NCI-H524 (cell line): ENCODE results near the gene AJUBA.
"Not testable (repeated sequence)": the region's sequence is repeated elsewhere in the genome, so short reads cannot be mapped to it uniquely, and the experiment has no call there.

Source experiments
- DNase-seq, 2 experiments: peaks; one replicate each; lab custom pipeline; 2025; lab: John Stamatoyannopoulos, UW

The AJUBA gene

DNA sequence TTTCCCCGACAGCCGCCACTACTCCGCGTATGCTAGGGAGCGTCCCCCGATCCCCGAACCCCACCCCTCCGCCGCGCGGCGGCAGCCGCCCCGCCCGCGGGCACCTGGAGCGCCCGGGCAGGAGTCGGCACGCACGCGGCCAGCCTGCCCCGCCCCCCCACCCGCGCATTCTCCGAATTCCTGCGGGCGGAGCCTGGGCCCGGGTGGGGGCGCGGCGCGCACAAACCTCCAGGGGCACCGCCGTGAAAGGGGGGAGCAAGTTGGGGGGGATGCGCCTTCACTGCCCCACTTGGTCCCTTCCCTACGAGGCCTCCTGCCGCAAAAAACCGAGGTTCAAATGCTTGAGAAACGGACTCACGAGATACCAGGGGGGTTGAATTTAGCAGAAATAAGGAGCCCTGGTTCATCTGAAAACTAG lies 1.7 kb downstream of the AJUBA start:
- DNase-seq: no peak

DNA sequence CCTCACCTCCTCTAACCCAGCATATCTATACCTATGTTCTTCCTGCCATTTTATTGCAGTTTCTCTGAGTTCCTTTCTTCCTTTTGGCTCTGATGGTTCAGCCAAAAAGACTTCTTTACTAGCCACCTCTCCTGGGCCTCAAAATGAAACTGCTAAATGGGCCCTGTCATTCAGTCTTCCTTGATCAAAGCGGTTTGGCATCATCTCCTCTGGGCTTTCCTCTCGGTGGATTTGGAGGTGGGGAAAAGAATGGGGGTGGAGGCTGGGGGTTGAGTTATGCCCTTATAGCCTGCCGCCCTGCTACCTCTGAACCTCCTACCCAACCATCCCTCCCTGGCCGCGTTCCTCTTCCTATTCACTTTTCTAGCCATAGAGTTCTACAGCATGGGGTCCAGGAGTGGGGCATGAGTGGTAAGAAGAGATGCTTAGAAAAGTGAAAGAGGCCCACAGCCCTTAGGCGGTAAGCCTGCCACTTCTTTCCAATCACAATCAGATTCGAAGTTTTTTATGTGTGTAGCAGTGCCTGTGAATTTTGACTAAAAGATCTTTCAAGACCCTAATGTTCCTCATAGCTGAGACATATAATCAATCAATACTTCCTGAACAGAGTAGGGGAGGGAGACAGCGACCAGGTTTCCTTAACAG lies 2.5 kb downstream of the AJUBA start:
- no peak for DNase-seq

DNA sequence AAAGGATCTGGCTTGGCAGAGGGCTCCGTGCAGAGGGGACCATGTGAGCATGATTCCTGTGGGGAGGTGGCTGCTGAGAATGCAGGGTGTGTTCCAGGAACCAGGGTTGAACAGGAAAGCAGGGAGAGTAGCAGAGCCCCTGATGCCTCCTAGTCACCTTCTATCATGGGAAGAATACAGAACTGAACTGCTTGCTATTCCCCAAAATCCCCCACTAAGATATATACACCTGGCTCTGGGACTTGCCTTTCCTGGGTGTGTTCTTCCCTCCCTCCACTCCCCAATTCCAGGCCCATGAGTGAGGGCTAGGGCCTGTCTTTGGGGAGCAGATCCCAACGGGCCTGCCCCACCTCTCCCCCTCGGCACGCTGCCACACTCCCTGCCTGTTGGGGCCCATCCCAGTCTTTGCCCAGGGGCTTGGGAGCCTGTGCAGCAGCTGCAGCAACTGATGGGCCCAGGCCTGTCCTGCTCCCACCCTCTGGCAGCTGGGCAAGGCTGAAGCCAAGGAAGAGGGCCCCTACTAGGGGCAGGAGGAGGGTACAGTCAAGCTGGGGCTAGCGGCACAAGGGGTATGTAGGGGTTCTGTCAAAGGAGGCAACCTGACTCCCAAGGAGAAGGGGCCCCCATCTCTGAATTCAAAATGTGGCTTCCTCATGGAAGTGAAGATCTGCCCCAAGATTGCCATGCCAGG lies 3.2 kb downstream of the AJUBA start:
- DNase-seq: no peak

DNA sequence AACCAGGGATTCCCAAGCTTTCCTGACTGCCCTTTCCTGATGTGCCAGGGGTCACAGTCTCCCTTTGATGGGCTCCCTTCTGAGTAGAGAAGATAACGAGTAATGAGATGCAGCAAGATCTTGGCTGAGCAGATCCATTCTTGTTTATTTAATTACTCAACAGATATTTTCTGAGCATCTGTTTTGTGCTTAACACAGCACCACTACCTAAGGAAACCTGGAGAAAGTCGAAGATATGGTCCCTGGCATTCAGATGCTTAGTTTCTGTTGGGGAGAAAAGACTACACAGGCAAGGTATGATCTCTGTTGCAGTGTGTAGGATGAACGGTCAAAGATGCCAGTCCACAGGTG lies 3.9 kb downstream of the AJUBA start:
- DNase-seq: no peak

DNA sequence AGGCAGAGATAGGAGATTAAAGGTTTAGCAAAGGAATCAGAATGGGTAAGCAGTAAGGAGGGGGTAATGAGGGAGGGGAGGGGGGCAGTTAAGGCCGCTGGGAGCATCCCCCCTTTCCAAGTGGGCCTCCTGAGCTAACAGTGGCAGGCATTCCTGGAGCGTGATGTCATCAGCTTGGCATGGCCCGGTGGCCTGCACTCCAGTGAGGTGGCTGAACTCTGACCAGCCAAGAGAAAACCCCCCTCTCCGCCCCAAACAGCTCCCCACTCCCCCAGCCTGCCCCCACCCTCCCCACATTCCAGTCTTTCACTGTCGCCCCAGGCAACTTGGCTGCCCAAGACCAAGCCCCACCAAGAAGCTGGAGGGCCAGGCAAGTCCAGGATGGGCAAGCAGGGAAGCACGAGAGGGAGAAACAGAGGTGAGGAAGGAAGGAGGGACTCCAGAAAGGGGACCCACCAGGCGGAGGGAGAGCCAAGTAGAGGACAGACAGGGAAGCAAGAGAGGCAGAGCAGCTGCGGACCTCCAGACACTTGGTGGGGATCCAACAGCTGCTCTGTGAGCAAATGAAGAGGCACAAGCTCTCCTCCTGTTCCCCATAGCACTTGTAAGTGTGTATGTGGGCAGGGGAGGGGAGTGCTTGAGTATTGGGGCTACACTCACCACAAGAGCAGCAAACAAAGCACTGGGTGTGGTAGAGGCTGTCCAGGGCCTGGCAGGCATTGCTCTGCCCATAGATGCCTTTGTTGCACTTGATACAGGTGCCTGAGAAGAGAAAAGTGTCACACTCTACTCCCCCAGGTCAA lies 4.5 kb downstream of the AJUBA start:
- DNase-seq: peak in 1 of 2 experiments; percentile 46

DNA sequence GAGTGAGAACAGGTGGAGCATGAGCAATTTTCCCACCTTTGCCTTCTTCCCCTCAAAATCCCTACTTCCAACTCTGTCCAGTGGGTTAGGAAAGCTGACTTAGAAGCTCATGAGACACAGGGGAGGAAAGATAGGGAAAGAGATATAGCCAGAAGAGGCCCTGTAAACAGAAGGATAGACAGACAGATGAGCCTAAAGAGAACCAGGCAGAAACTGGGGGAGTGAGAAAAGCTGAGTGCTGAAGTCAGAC lies 5.0 kb downstream of the AJUBA start:
- no peak for DNase-seq

DNA sequence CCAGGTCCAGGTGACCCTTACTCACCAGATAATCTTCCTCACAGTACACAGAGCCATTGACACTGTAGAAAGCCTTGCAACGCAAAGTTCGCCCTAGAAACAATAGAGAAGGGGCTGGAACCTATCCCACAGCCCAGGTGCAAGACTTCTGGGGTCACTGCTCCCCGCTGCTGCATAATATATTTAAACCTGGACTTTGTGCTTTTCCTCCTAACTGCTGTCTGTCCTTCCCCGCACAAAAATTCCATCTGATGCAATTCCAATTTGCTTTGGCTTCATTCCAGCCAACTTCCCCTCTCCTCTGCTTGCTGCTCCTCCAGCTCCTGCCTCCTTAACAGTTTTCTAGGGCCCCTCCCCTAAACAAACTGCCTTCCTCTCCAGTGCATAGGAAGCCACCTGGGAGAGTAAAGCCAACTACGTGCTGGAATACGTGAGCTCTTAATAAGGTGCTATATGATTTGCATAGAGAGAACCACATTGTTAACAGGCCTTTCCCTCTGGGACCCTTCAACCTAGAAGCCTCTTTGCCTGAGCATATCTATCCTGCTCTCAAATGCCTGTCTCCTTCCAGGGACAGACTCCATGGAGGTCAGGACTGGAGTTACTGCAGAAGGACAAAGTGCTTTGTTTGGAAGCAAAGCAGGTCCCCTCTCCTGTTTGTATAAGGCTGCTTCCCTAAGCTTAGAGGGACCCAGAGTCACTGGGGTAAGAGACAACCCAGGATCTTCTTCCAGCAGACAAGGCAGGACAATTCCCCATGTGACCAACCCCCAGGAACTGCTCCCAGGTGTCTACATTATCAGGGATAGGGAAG lies 5.5 kb downstream of the AJUBA start:
- DNase-seq: no peak

DNA sequence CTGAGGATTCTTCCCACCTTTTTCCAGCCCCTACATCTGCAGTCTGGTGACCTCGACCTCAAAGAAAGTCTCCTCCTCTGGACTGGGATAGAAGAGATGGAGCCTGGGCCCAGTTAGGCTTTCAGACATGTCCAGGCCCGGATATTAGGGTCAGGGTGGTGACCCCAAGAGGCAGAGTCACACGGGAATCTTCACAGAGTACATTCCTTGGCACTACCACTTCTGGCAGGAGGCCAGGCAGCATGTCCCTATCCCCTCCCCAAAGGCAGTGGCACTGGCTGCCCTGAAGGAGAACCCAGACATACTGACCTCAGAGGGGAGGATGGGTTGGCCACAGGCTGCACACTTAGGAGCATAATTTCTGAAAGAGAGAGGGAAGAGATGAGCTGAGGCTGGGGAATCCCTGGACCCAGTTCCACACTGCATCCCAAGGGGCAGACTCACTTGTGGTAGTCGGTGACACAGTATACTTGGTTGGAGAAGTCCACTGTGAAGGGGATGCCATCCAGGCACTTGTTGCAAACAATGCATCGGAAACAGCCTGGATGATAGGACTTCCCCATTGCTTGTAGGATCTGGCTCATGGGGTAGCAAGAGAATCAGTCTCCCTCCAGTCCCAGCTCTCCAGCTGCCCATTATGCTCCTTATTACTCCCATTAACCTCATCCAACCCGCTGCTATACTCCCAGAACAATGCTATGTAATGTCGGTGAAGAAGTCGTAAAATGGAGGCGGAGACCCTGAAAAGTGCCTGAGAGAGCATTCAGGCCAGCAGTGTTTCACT lies 7.6 kb downstream of the AJUBA start:
- DNase-seq: no peak

DNA sequence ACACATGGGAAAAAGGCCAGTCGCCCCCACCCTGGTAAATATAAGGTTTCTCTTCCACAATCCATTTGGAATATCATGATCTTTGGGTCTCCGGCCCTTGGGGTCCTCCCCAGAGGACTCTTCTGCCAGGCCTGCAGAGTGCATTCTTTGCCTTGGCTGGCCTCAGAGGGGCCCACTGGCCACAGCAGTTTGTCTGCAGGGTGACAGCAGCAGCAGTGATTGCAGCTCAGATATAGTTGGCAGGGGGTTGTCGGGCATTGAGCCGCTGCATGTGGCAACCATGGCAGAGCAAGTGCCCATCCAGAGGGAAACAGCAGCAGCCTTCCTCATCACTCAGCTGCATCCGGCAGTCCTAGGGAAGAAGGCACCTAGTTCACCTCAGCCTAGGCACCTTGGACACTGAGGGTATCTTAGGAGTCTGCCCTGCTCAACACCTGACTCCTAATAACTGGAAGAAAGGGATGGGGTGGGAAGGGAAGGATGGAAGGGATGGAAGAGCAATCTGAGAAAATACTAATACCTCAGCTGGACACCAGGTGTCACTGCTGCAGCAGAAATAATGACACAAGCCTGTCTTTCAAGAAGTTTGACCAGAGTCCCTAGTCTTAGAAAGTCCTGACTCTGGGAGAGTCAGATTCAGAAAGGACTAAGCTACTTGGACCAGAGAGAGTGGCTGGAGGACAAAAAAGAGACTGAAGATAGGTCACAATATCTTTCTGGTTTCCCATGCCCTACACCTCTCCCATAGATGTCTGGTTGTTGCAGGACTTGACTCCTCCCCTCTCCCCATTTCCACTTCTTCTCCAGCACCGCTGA lies 8.9 kb downstream of the AJUBA start:
- DNase-seq: peak; percentile 57 to 81

DNA sequence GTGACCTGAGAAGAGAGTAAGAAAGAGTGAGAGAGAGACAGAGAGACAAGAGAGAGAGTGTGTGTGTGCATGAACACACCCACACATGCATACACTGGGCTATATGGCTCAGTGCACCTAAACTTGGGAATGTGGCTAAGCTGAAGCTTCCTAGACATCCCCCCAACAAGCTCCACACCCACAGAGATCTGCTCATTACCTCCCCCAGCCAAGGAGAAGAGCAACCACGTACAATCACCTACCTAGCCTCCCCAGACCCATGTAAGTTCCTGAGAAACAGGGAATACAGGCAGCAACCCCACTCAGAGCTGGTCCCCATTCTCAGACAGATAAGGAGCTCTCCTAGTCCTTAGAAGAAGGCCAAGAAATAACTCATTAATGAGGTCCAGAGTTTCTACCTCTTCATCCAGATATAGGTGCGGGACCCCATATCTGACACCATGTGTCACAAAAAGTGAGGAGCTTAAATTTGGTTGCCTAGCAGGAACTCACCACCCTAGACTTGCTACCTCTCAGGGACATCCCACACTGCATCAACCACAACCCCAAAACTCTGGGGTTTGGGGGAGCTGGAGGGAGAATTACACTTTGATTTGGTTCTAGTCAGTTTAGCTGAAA lies 9.9 kb downstream of the AJUBA start:
- no peak for DNase-seq

DNA sequence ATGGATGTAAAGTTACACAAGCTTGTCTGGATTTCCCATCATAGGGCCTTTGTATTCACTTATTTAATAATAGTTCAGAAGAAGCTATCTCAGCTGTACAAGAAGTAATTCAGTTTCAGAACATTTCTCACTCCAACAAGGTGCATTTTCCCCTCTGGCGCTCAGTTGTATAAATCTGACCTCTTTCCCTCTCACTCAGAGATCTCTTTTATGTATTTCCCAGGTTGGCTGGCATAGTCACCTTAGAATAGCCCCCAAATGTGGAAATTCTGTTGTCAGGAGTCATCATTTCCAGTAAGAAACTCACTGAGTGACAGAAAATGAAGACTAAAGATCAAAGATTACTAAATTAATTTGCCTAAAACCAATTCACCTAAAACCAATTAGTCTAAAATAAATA lies 11.2 kb downstream of the AJUBA start:
- no peak for DNase-seq

DNA sequence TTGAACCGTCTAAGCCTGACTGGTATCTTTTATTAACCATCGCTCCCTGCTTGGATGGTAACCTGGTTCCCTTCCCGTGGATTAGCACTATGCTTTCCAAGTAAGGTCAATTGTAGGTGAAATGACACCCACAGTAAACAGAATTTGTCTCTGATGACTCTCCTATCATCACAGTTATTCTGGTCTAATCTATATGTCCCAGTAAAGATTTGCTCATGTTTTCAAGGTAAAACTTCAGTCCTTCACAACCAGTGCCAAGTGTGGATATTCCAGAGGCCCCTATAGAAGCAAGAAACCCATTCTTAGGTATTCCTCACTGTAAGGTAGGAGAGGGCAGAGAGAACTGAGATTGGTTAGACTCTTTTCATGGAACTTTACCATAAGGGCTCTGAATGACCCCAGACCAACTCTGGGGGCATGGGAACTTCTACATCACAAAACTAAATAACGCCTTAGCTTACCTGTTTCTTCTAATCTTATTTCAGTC lies 15.5 kb downstream of the AJUBA start:
- no peak for DNase-seq

DNA sequence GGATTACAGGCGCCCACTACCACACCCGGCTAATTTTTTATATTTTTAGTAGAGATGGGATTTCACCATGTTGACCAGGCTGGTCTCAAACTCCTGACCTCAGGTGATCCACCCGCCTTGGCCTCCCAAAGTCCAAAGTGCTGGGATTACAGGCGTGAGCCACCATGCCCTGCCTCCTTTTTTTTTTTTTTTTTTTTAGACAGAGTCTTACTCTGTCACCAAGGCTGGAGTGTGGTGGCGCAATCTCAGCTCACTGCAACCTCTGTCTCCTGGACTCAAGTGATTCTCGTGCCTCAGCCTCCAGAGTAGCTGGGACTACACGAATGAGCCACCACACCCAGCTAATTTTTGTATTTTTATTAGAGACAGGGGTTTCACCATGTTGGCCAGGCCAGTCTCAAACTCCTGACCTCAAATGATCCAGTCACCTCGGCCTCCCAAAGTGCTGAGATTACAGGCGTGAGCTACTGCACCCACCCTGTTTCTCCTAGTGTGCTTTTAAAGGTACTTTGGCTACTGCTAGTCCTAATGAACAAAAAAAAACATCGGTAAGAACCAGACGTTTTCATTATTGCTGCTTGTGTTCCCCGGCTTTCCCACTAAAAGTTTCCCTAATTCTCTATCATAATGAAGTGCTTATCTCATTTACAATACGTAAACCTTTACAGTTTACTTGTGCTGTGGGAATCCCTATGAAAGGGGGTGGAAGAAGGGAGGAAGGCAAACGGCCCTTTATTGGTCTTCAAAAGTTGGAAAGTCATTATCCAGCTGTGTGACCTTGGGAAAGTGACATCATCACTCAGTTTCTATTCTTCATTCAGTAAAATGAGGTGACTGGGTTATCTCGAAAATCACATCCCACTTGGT lies 16.2 kb downstream of the AJUBA start:
- not testable (repeated sequence) for DNase-seq

DNA sequence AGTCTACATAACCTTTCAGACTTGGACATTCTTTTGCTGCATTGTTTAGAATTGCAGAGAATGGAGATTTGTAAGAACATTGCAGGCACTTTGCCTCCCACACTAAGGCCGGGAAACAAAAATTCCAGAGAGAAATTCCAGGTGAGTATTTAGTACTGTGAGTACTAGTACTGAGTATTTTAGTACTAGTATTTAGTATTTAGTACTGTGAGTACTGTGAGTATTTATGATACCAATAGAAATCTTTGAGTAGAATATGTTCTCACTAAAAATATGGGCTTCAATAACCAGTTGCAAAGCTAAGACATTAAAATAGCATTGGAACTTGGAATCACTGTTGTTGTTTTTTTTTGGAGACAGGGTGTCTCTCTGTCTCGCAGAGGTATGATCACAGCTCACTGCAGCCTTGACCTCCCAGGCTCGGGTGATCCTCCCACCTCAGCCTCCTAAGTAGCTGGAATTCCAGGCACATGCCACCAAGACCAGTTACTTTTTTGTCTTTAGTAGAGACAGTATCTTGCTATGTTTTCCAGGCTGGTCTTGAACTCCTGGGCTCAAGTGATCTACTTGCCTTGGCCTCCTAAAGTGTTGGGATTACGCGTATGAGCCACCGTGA lies 20.2 kb downstream of the AJUBA start:
- DNase-seq: no peak

DNA sequence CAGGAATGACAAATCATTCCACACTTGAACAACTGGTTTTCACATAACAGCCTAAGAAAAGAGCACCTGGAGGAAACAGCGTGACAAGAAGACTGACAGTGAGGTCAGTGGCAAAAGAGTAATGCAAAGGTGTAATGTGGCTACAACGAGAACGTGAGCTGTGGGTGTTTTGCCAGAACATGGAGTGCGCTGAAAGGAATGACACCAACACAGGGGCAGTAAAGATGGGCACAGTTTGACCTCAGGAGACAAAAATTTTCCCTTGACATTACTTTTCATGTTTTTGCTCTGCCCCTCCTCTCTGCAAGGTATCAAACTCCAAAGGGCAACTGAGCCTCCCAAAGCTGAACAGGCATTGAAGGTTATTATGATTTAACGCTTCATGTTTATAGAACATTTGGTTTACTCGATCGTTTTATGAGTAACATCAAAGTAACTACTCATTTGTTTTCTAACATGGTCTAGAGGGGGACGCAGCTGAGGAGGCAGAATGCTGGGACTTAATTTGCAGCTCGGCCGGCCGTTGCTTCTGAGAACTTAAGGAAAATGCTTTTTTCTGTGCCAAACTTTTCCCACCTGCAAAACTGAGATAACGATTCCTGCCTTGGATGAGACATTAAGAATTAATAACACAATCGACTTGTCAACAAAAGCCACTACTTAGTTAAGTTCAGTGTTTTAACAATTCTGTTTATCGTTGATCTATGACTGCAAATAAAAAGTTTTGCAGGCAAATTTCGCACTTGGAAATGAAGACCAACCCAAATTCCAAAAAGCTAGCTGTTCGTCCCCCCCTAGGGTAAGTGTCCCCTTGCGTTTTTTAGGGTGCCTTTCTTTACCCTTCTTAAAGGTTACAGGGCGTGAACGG lies 26.4 kb downstream of the AJUBA start:
- no peak for DNase-seq

DNA sequence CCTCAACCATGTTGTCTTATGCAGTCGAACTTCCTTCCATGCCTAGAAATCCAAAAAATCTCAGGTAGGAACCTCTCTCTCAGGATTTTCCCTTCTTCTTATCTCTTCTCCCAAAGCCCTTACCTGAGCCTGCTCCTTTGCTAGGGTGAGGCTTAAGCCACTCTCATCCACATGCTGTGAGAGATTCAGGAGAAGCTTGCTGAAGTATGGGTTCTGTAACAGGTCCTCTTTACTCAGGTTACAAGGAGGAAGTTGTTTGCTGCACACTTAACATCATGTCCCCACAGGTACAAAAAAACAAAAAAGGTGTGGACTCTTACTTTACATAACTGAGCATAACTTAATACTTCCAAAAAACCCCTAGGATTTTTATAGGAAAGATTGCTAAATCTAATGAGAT lies 29.9 kb downstream of the AJUBA start:
- no peak for DNase-seq

DNA sequence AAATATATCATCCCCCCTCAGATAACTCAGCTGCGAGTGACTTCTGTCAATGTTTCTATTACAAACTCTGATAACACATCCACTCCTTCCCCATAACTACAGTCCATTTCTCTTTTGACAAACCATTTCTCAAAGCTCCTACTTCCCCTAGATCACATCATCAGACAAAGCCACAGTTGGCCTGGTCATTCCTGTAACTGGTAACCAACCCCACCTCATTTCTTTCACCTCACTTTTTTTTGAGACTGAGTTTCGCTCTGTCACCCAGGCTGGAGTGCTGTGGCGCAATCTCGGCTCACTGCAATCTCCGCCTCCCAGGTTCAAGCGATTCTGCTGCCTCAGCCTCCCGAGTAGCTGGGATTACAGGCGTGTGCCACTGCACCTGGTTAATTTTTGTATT lies 30.6 kb downstream of the AJUBA start:
- DNase-seq: not testable (repeated sequence)

DNA sequence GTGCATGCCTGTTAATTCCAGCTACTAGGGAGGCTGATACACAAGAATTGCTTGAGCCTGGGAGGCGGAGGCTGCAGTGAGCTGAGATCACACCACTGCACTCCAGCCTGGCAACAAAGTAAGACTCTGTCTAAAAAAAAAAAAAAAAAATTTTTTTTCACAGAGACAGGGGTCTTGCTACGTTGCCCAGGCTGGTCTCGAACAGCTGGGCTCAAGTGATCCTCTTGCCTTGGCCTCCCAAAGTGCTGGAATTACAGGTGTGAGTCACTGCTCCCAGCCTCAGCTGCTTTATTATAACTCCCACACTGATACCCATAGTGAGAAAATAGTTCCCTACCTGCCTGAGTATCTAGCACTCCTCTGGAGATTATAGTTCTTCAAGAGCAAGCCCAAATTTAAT lies 36.7 kb downstream of the AJUBA start:
- no peak for DNase-seq
